NCI-H748 (cell line): ENCODE data around the gene SEPTIN7.
A peak's percentile ranks its signal among the peaks of the same experiment; 100 is the strongest.

Source experiments
- DNase-seq: peaks from one replicate; lab custom pipeline; 2025; ENCODE audit not compliant: unreplicated experiment; lab: John Stamatoyannopoulos, UW

The SEPTIN7 gene

GRCh38 chr7:35828817-35829216, 28.0 kb downstream of the SEPTIN7 start:
- DNase-seq: no peak

- DNase-seq: no peak
Measured at GRCh38 chr7:35831208-35831607, 30.4 kb downstream of the SEPTIN7 start.

GRCh38 chr7:35839860-35840854, 39.3 kb downstream of the SEPTIN7 start:
- no peak for DNase-seq

GRCh38 chr7:35846816-35847412, 46.1 kb downstream of the SEPTIN7 start:
- no peak for DNase-seq

GRCh38 chr7:35848725-35849124, 47.9 kb downstream of the SEPTIN7 start:
- DNase-seq: peak; percentile 69

GRCh38 chr7:35849158-35849831, 48.4 kb downstream of the SEPTIN7 start:
- DNase-seq: peak; percentile 21

- DNase-seq: no peak
Measured at GRCh38 chr7:35849954-35850353, 49.1 kb downstream of the SEPTIN7 start.
